IMR-90 (cell line): Measurements from ENCODE around the gene KLC3.

ENCODE experiments used
- CEBPB ChIP-seq: IDR thresholded peaks from 2 replicates; pipeline ENCODE4 v1.6.1; 2012; ENCODE audit warnings: low read depth, low read length, improper control_type of control experiment
- CHD1 ChIP-seq: IDR thresholded peaks from 2 replicates; pipeline ENCODE4 v1.6.1; 2012; ENCODE audit warnings: low read depth, low read length, improper control_type of control experiment
- CTCF ChIP-seq: conservative IDR thresholded peaks from 2 replicates; pipeline ENCODE4 v1.5.1; 2012; ENCODE audit warnings: mild to moderate bottlenecking, low read depth, low read length, improper control_type of control experiment
- FOS ChIP-seq: fragments of 150-350 bp; IDR thresholded peaks from 2 replicates; pipeline ENCODE4 v1.6.1; 2016; ENCODE audit warnings: low read depth, low read length
- MAFK ChIP-seq: IDR thresholded peaks from 2 replicates; pipeline ENCODE4 v1.6.1; 2012; ENCODE audit warnings: low read depth, low read length, improper control_type of control experiment
- POLR2A ChIP-seq: IDR thresholded peaks from 2 replicates; pipeline ENCODE4 v1.6.1; 2012; ENCODE audit warnings: mild to moderate bottlenecking, low read depth, low read length
- RFX5 ChIP-seq: IDR thresholded peaks from 2 replicates; pipeline ENCODE4 v1.8.0; 2012; ENCODE audit warnings: low read depth, mild to moderate bottlenecking, low read length, moderate library complexity
- SMC3 ChIP-seq: fragments of 150-350 bp; IDR thresholded peaks from 2 replicates; pipeline ENCODE4 v1.6.1; 2016; ENCODE audit warnings: low read depth, mild to moderate bottlenecking, antibody characterized with exemption, low read length, moderate library complexity

- TF ChIP-seq CTCF (no peak), POLR2A (no peak), RFX5 (no peak), SMC3 (no peak), MAFK (no peak), CEBPB (no peak), CHD1 (no peak), FOS (no peak)
Observed at GRCh38 chr19:45336696-45337251, 3.8 kb upstream of the KLC3 start.
